ENCODE data around the gene RTP3. TPM values are rescaled to one million over a fixed set of nuclear protein-coding genes. Genes with fewer than 3 reads are reported as not detected.

Gene RTP3
- total and polyA plus RNA-seq, 2 of the 8 experiments (the other 6 are each of a cell fraction or from before 2014, with no cell fraction given): 0.08 TPM; not detected in 1

DNA sequence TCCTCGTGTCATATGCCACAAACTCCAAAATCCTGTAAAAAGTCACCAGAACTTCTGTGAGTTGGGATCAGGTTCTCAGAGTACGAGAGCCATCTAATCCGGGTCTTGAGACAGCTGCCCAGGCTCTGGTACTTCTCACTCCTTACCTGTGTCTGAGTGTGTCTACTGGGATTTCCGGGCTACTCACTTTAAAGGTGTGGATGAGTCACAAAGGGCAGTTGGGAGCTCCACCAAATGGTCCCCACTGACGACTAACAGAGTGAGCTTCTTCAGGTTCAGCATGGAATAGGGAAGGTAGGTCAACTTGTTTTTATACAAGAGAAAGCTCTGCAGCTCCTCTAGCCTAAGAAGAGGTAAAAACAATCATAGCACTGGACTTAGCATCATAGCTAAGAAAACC lies 29.5 kb downstream of the RTP3 start (continued):
- TF ChIP-seq, protein P1, sequence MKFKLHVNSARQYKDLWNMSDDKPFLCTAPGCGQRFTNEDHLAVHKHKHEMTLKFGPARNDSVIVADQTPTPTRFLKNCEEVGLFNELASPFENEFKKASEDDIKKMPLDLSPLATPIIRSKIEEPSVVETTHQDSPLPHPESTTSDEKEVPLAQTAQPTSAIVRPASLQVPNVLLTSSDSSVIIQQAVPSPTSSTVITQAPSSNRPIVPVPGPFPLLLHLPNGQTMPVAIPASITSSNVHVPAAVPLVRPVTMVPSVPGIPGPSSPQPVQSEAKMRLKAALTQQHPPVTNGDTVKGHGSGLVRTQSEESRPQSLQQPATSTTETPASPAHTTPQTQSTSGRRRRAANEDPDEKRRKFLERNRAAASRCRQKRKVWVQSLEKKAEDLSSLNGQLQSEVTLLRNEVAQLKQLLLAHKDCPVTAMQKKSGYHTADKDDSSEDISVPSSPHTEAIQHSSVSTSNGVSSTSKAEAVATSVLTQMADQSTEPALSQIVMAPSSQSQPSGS (IDR thresholded peaks at IDR 0.05; ENCODE audit: low read length): no peak
- TF ChIP-seq, protein P2, sequence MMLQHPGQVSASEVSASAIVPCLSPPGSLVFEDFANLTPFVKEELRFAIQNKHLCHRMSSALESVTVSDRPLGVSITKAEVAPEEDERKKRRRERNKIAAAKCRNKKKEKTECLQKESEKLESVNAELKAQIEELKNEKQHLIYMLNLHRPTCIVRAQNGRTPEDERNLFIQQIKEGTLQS (IDR thresholded peaks at IDR 0.05; ENCODE audit: insufficient read depth, low read depth, low read length): no peak
- TF ChIP-seq SP2 (IDR thresholded peaks at IDR 0.05; ENCODE audit: low read length) (no peak), GABPA (IDR thresholded peaks at IDR 0.05; ENCODE audit: borderline replicate concordance, insufficient read depth, low read length) (no peak), YY1 (IDR thresholded peaks at IDR 0.05; ENCODE audit: low read depth, low read length) (no peak), EZH2 (IDR thresholded peaks at IDR 0.05; ENCODE audit: low read depth, low read length, severe bottlenecking) (no peak), HDAC2 (IDR thresholded peaks at IDR 0.05; ENCODE audit: borderline replicate concordance in 1 of 2, low read depth in 2 of 2, low read length in 2 of 2) (no peak), RNF2 (IDR thresholded peaks at IDR 0.05; ENCODE audit: borderline replicate concordance, low read depth, low read length, missing control alignments, poor library complexity, severe bottlenecking) (no peak)
